ENCODE results near the gene IL4I1.

The IL4I1 gene

DNA sequence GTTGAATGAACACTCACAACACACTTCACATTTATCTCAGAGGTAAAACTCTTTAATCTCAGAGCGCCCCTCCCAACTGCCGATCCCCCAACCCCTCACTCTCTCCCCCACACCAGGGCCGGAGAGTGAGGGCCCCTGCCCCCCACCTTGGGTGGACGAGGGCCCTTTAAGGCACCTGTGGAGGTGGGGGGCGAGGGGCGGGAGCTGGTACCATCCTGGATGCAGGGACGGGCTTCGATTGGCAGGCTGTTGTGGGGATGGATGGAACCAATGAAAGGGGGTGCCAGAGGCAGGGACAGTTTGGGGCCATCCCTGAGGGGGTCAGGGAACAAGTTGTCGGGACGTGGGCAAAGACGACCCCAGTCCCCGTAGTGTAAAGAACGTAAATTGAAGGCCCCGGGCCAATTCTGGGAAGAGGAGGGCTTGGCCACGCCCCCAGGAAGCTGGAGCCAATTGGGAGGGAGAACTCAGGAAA, 27.6 kb downstream of the IL4I1 start:
- Mint-ChIP-seq H3K9me3 (no peaks in the 10 kb centered on the region), H3K27me3 (ENCODE audit: low read depth) (no peaks in the 10 kb centered on the region)

DNA sequence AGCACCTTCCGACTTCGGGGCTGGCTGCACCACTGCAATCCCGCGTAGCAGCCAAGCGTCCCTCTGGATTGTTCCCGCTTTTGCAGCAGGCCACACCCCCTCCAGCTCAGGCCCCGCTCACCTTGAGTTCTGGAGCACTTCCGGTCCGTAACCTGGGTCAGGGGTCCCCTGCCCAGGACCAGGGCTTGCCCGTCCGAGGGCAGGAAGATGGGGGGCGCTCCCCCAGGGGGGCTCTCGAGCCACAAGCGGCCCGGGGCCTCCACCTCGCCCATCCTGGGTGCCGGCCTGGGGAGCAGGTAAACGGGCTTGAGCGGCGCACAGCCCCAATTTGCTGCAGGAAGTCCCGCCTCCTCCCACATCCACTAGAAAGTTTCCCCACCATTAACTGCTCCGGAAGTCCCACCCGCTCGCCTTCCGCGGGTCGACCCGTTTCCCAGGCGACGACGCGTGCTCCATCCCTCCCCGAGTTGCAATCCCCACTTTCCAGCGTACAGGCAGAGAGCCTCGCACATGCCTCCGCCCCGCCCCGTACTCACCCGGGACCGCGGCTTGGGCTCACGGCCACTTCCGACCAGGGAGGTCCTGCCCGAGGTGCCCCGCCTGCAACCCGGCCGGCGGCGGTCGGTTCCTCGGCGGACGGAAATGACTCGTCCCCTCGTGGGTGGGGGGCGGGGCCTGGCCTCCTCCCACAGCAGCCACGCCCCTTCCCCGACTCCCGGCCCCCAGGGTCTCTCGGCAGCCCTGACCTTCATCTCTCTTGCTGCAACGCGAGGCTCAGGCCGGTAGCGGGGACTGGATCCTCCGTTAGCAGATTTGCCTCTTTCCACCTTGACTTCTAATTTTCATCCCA, 29.5 kb downstream of the IL4I1 start, which contains the start of gene PNKP:
TSS of gene PNKP (minus strand) at position 644 of the 850 bp plus-strand sequence. CDS start at position 272, 372 bp downstream.
- Mint-ChIP-seq H3K27me3 (ENCODE audit: low read depth) (no peaks in the 10 kb centered on the region), H3K27ac (peak within 1 kb of the TSS in 2 of 3 experiments; percentile 98 to 100), H3K36me3 (ENCODE audit: low read depth) (peaks cover 22% of the 10 kb centered on the region)

More for the DNA sequence above, 27.6 kb downstream of the IL4I1 start:
- Mint-ChIP-seq H3K4me1 (peaks cover 38% of the 10 kb centered on the region), H3K36me3 (ENCODE audit: low read depth) (peaks cover 17% of the 10 kb centered on the region), H3K27ac (peak overlapping the region in 1 of 3 experiments; percentile 100), H3K4me3 (no peak overlapping the region)
- TF ChIP-seq, protein P1, sequence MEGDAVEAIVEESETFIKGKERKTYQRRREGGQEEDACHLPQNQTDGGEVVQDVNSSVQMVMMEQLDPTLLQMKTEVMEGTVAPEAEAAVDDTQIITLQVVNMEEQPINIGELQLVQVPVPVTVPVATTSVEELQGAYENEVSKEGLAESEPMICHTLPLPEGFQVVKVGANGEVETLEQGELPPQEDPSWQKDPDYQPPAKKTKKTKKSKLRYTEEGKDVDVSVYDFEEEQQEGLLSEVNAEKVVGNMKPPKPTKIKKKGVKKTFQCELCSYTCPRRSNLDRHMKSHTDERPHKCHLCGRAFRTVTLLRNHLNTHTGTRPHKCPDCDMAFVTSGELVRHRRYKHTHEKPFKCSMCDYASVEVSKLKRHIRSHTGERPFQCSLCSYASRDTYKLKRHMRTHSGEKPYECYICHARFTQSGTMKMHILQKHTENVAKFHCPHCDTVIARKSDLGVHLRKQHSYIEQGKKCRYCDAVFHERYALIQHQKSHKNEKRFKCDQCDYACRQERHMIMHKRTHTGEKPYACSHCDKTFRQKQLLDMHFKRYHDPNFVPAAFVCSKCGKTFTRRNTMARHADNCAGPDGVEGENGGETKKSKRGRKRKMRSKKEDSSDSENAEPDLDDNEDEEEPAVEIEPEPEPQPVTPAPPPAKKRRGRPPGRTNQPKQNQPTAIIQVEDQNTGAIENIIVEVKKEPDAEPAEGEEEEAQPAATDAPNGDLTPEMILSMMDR (IDR thresholded peaks at IDR 0.05; ENCODE audit: unreplicated experiment in 3 of 3): no peak

DNA sequence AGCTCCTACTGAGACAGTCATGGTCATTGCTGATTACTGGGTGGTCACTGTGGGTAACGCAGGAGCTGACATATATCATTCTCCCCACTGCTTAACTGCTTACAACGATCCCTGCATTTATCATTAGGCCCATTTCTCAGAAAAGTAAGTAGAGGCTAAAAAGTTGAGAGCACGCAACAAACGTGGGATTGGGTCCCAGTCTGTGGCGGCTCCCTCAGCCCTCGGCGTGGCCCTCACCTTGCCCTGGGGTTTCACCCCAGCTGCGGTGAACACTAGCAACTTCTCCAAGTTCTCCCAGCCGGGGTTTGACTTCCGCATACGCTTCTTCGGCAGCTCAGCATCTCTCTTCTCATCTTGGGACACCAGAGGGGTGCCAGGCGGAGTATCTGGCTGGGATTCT, 31.8 kb downstream of the IL4I1 start:
- TF ChIP-seq, protein P1 (IDR thresholded peaks at IDR 0.05; ENCODE audit: unreplicated experiment in 3 of 3): no peak
- peaks cover 33% of the 10 kb centered on the region for H3K4me1 Mint-ChIP-seq
- no peak overlapping the region for H3K4me3 Mint-ChIP-seq
- H3K9me3 Mint-ChIP-seq: no peaks in the 10 kb centered on the region
- peaks cover 20% of the 10 kb centered on the region for H3K36me3 Mint-ChIP-seq (ENCODE audit: low read depth)
- peak overlapping the region in 2 of 3 experiments; percentile 71 to 100 for H3K27ac Mint-ChIP-seq
- H3K27me3 Mint-ChIP-seq (ENCODE audit: low read depth): no peaks in the 10 kb centered on the region

More for the DNA sequence above, 29.5 kb downstream of the IL4I1 start, which contains the start of gene PNKP:
- TF ChIP-seq, protein P1 (IDR thresholded peaks at IDR 0.05; ENCODE audit: unreplicated experiment in 3 of 3): no peak
- Mint-ChIP-seq H3K9me3 (no peaks in the 10 kb centered on the region), H3K4me3 (no peak within 1 kb of the TSS), H3K4me1 (peaks cover 42% of the 10 kb centered on the region)

DNA sequence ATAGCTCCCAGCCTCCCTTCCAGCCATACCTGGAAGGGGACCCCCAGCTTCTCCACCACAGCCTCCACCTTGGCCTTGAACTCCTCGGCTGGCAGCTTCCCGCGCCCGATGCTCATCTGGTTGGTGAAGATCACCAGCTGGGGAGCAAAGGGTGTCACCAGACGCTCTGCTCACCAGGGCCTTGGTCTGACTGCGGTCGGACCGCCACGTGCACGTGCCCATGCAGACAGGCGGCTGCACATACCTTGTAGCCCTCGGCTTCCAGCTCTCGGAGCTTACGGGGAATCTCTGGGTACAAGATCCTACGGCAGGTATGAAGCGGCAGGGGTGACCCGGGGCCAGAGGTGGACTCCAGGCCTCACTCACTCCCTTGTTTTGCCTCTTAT, 32.8 kb downstream of the IL4I1 start:
- no peaks in the 10 kb centered on the region for H3K27me3 Mint-ChIP-seq (ENCODE audit: low read depth)
- no peaks in the 10 kb centered on the region for H3K9me3 Mint-ChIP-seq
- H3K4me3 Mint-ChIP-seq: peak overlapping the region in 2 of 3 experiments; percentile 21 to 35
- TF ChIP-seq, protein P1 (IDR thresholded peaks at IDR 0.05; ENCODE audit: unreplicated experiment in 3 of 3): no peak
- peaks cover 22% of the 10 kb centered on the region for H3K36me3 Mint-ChIP-seq (ENCODE audit: low read depth)
- no peak overlapping the region for H3K27ac Mint-ChIP-seq
- peaks cover 33% of the 10 kb centered on the region for H3K4me1 Mint-ChIP-seq

DNA sequence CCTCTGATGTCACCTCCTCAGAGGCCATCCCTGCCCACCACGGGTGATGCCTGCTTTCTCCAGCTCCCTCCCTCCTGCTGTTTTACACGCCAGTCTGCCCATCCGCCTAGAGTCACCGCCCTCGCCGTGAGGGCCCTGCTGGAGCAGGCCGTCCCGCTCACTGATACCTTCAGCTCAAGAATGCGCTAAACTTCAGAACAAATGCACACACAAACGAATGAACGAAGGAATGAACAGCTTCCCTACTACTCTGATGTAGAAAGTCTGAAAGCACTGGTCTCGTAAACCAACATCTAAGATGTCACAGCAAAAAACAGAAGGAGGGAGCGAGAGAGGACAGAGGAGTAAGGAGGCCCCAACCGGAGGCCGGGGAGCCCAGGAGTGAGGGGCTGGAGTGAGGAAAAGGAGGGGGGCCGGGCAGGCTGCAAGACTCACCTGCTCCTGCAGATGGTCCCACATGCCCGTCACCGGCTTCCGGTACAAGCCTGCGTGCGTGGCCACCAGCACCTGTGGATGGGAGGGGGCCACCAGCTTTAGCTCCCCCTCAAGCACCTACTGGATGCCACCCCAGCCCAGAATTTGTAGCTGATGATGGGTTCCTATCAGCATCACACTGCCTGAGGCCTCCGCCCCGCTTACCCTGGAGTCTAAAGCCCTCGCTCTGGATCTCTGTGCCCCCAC, 33.3 kb downstream of the IL4I1 start:
- Mint-ChIP-seq H3K27ac (peak overlapping the region in 2 of 3 experiments; percentile 18 to 22), H3K36me3 (ENCODE audit: low read depth) (peaks cover 26% of the 10 kb centered on the region), H3K4me1 (peaks cover 33% of the 10 kb centered on the region), H3K9me3 (no peaks in the 10 kb centered on the region), H3K27me3 (ENCODE audit: low read depth) (no peaks in the 10 kb centered on the region), H3K4me3 (peak overlapping the region; percentile 13 to 47 (median 28))
- TF ChIP-seq, protein P1 (IDR thresholded peaks at IDR 0.05; ENCODE audit: unreplicated experiment in 3 of 3): no peak
